ENCODE measurements around the gene MGAT5.
"Not testable (repeated sequence)": the region's sequence is repeated elsewhere in the genome, so short reads cannot be mapped to it uniquely, and the experiment has no call there.

The MGAT5 gene

DNA sequence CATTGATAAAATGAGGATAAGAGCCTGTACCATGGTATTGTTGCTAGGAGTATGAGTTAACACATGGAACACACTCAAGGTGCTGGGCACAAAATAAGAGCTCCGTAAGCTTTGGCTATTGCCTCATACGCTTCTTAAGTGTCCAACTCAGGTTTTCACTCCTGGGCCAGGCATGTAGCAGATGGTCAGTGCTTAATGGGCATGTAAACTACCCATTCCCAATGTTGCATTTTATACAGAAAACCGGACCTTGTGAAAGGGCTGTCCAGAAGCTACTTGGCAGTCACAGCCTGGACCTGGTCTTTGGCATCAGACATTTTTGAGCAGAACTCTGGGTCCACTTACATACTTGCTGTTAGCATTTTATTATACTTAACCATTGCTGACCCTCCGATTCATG is 26.9 kb downstream of the MGAT5 start:
- no peak for DNase-seq

- no peak for DNase-seq
These were observed 28.0 kb downstream of the MGAT5 start for GRCh38 chr2:134281815-134282419.

- DNase-seq: no peak
These were observed 28.9 kb downstream of the MGAT5 start for GRCh38 chr2:134282629-134283400.

DNA sequence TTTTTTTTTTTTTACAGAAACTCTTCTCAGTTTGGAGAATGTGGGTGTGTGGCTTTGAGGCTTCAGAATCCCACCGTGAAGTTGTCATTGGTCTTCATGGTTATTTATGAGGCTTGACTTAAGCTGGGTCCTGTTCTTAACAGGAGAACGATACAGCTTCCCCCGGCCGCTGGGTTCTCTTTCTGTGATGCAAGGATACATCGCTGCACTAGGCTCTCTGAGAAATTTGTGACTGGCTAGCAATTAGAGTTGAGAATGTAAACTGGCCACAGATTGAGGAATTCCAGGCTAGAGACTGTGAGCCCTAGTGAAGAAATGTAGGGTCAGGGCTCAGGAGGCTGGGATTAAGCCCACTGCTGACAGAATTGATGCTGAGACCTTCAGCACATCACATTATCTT is 29.8 kb downstream of the MGAT5 start:
- no peak for DNase-seq

DNA sequence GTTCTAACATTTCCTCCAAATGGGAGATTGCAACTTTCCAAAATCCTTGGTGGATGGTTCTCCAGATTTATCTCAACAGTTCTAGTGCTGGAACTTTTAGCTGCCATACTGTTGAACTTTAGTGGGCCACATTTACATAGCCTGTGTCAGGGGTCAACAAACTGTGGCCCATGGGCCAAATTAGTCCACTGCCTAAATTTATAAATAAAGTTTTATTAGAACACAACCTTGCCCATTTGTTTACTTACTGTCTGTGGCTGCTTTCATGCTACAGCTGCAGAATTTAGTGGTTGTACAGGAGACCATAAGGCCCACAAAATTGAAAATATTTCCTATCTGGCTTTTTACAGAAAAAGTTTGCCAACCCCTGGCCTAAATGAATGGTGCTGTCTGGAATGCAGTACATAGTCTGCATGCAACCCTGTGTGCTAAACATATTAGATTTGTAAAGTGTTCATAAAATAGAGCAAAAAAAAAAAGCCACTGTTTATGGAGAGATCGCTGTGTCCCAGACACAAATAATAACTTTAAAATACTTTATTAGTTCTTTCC is 30.3 kb downstream of the MGAT5 start:
- no peak for DNase-seq

GRCh38 chr2:134287323-134287722 is 33.5 kb downstream of the MGAT5 start:
- DNase-seq: no peak

DNA sequence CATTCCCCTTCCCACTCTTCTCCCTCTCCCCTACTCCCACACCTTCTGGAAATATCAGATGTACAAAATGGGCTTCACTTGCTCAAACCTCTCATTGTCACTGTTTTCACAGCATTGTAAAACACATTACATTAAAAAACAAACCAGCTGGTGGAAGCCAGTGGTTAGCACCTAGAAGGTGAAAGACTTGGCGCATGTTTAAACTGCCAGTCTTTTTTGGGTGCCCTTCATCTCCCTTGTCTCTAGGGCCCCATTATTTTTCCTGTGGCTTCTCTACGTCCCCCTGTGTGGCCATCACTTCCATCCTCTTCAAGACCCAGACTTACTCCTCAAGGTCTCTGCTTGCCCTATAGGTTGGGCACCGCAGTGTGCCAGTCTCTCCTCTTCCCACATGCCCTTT is 34.9 kb downstream of the MGAT5 start:
- no peak for DNase-seq

DNA sequence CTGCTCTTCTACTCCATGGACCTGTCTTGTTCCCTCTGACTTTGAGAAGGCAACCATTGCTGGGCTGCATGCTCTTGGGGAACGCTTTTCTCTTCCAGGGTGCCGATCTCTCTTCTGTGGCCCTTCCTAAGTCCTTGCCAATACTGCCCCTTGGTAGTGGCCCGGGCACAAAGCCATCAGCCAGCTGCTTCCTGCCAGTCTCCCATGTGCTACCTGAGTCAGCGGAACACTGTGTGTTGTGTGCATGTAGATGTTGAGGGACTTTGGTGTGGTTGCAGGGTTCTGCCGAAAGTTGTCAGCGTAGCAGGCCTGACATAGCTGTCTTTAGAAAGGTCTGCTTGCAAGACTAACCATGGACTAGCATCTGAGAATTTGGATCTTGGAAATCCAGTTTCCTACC is 35.4 kb downstream of the MGAT5 start:
- DNase-seq: no peak

DNA sequence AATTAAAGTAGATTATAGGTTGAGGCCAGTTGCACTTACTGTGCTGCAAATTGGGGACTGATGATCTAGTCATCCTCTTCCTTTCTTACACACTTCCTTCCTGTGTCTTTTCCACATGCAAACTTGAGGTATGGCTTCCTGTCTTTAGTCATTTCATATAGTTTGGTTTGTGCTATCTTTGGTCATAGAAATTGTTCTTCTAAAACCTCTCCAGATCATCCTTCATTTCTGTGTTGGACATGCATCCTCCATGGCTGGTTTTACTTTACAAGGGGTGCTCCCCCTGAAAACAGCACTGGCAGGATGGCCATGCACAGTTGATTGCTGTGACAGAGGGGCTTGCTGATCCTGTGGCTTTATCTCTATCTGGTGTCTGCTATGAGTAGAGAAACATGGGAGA is 36.5 kb downstream of the MGAT5 start:
- no peak for DNase-seq

DNA sequence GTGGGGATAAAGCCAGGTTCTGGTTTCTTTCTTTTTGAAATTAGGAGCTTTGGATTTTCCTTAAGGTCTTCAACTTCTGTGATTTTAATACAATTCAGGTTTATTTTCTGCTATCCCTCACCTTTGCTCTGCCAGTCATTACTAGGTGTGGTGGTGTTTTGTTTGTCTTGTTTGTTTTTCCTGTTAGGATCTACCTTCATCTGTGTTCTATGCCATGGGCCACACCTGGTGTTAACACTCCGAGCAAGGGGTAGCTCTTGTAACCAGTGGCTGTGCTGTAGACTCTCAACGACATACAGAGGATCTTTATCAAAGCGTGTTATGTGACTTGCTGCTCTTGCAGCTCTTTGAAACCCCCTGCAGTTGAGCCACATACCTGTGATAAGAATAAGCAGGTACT is 38.6 kb downstream of the MGAT5 start:
- DNase-seq: no peak

- no peak for DNase-seq
These were observed 40.1 kb downstream of the MGAT5 start for GRCh38 chr2:134293719-134294537.

DNA sequence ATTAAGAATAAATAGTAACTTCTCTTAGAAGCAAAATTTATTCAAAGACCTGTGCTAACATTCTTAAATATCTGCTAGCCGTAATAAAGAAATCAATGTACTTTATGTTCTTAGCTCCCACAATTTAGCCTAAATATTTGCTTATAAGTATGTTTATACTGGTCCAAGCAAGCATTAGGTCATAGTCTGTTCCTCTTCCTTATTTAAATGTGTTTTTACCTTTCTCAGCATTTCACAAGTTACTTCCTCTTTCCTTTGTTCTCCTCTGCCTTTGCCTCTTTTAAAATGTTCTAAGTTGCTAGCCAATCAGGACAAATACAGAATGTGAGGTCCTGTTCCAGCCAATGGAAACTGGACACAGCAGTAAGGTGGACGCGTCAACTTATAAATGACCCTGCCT is 40.7 kb downstream of the MGAT5 start:
- not testable (repeated sequence) for DNase-seq

GRCh38 chr2:134295441-134295840 is 41.6 kb downstream of the MGAT5 start:
- no peak for DNase-seq

DNA sequence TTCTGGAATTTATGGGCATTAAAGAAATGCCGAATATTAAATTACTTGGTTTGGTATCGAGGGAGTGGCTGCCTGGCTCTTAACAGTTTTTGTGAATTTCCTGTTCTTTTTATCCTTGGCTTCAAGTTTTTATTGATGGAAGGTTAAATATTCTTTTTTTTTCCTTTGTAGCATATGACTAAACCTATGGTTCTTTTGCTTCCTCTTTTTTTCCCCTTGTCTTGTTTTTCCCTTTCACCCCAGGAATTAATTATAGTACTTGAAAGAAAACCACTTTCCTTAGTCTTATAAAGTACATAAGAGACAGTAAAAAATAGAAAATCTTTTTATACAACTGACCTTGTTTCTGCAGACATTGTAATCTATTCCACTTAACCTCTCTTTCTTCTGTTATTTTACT is 42.4 kb downstream of the MGAT5 start:
- no peak for DNase-seq

GRCh38 chr2:134299334-134299733 is 45.5 kb downstream of the MGAT5 start:
- no peak for DNase-seq

GRCh38 chr2:134300585-134300984 is 46.7 kb downstream of the MGAT5 start:
- DNase-seq: no peak

GRCh38 chr2:134301099-134301927 is 47.4 kb downstream of the MGAT5 start:
- no peak for DNase-seq

DNA sequence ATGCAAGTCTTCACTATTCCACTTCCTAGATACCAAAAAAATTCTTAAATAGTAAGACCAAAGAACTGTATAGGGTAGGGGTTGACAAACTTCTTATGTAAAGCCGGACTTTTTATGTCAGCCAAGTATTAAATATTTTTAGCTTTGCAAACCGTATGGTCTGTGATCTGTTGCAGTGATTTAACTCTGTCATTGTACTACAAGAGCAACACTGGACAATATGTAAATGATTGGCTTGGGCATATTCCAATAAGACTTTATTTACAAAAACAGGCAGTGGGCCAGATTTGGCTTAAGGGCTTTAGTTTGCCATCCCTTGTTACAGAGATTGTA is 48.0 kb downstream of the MGAT5 start:
- no peak for DNase-seq

DNA sequence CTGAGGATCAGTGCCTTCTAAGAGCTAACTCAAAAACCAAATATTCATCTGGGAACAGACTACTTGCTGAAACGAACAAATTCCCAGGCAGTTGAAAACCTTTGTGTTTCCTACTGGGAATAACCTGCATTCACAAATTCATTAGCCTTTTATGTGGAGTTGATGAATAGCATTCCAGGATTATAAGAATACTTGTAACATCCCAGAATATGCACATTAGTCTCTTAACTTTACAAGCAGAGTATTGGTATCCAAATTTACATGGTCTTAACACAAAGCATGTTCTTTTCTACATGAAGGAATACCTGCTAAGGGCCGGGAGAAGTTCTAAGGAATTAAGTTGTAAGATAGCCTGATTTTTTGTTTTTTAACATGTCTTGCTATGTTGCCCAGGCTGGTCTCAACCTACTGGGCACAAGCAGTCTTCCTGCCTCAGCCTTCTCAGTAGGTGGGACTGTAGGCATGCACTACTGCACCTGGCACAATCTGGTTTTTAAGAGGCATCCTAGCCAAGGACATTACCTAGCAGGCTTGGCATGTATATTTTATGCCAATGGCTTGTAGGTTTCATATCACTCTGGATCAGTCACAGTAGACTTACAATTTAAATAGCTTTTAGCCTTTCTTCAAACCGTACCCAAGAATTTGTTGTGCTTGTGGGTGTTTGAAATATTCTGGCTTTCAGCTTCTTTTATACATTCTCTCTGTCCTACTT is 50.7 kb downstream of the MGAT5 start:
- no peak for DNase-seq

DNA sequence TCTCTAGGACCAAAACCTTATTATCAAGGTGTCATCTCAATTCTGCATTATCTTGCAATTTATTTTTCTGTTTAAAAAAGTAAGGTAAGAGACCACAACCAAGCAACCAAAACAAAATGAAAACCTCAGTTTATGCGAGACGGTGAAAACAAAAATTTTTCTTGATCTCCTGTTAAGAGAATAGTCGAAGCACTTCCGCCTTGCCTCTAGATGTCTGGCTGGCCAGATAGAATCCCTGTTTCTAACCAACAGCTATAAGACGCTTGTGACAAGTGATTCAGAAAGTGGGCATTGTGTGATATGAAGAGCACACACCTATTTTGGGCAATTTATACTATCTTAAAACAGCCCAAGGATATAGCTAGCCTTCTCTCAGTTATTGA is 51.2 kb downstream of the MGAT5 start:
- DNase-seq: no peak

DNA sequence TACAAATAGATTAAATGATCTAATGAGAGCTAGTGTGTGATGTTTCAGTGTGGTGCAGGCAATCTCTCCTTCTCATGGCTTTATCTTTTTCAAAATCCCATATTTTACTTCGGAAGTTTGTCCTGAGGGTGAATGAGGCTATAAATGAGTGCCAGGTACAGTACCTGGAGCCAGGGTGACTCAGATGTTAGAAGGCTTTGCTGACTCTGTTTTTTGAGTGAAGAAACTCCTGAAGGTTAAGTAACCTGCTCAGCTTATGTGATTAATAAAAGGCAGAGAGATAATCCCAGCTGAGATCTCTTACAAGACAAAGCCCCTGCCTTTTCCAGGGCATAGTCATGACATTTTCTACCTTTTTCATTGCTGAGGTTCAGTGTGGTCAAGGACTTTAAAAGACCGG is 52.6 kb downstream of the MGAT5 start:
- no peak for DNase-seq

GRCh38 chr2:134307334-134307733 is 53.5 kb downstream of the MGAT5 start:
- no peak for DNase-seq

Measured in GDM1 (cell line).